ENCODE data around the gene SUPT20H. TPM values are rescaled to one million over a fixed set of nuclear protein-coding genes. Genes with fewer than 3 reads are reported as not detected.

The SUPT20H gene
- total and polyA plus RNA-seq, 2 experiments from 2014 or later = 68.7 to 98.2 TPM

DNA sequence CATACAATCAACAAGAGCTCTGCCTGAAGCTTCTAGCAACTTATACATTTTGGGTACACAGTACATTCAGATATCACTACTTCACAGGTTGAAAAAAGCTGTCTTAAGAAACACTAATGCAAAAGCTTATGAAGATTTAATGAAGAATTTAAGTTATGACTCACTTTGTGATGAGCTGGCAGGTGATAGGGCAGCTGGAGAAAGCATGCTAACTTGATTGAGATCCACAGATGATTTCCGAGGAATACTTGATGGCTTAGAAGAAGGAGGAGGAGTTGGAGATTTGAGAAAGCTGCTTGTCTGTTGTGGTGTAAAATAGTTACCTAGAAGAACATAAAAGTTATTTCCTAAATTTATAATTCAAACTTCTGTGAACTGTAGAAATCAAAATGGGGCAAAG, 35.6 kb downstream of the SUPT20H start:
- H3K36me3 Mint-ChIP-seq (ENCODE audit: low read depth) = peaks cover 60% of the 10 kb centered on the region; the same call in 2 of the 3 replicates
- H3F3A ChIP-seq (replicated peaks; ENCODE audit: low read depth) = no peaks in the 10 kb centered on the region
- no peaks in the 10 kb centered on the region for H3K9me2 ChIP-seq (ENCODE audit: insufficient read depth)
- no peaks in the 10 kb centered on the region for H3K79me2 ChIP-seq (replicated peaks; ENCODE audit: insufficient read depth)
- H3K27me3 Mint-ChIP-seq (ENCODE audit: insufficient read depth, low read depth, poor library complexity) = no peaks in the 10 kb centered on the region
- H4K20me1 ChIP-seq (replicated peaks; ENCODE audit: insufficient read depth) = no peaks in the 10 kb centered on the region; the same call in 1 of the 2 replicates
- H3K9me3 Mint-ChIP-seq = no peaks in the 10 kb centered on the region
- H3K4me1 ChIP-seq (ENCODE audit: insufficient read depth) = no peaks in the 10 kb centered on the region
- no peak overlapping the region for H3K27ac Mint-ChIP-seq
- H3K27ac ChIP-seq (ENCODE audit: low read depth) = no peak overlapping the region
- H3K4me2 ChIP-seq = no peak overlapping the region
- no peak overlapping the region for H3K4me3 ChIP-seq
- no peak for TF ChIP-seq CTCF (conservative IDR thresholded peaks at IDR 0.05; ENCODE audit: low read depth in 2 of 2)
- TF ChIP-seq ZNF462 (CRISPR knock-in tag; IDR thresholded peaks at IDR 0.05) = no peak
- TF ChIP-seq ZNF331 (CRISPR knock-in tag; IDR thresholded peaks at IDR 0.05; ENCODE audit: low read depth) = no peak
- TF ChIP-seq REST (IDR thresholded peaks at IDR 0.05; ENCODE audit: unreplicated experiment) = no peak
- no peak for TF ChIP-seq EZH2 (IDR thresholded peaks at IDR 0.05; ENCODE audit: low read depth, unreplicated experiment)
- TF ChIP-seq EZH2phosphoT487 (IDR thresholded peaks at IDR 0.05; ENCODE audit: unreplicated experiment) = no peak
- TF ChIP-seq ZNF114 (CRISPR knock-in tag; IDR thresholded peaks at IDR 0.05) = no peak
- no peak for TF ChIP-seq NANOG (IDR thresholded peaks at IDR 0.05; ENCODE audit: borderline replicate concordance)
- TF ChIP-seq CREB1 (CRISPR knock-in tag; IDR thresholded peaks at IDR 0.05; ENCODE audit: low read depth) = no peak
- TF ChIP-seq STAT1 (IDR thresholded peaks at IDR 0.05; ENCODE audit: unreplicated experiment) = no peak
- TF ChIP-seq POLR2AphosphoS5 (IDR thresholded peaks at IDR 0.05; ENCODE audit: low read depth) = no peak
- TF ChIP-seq ETS1 (IDR thresholded peaks at IDR 0.05) = no peak
- no peak for TF ChIP-seq JUNB (IDR thresholded peaks at IDR 0.05; ENCODE audit: unreplicated experiment)
- no peak overlapping the region for H3K4me3 Mint-ChIP-seq
- H3K36me3 ChIP-seq (ENCODE audit: insufficient read depth) = peaks cover 71% of the 10 kb centered on the region; the same call in 1 of the 2 replicates
- H2AFZ ChIP-seq = no peak overlapping the region
- no peaks in the 10 kb centered on the region for H3K4me1 Mint-ChIP-seq
- no peak for DNase-seq (ENCODE audit: low spot score)
- H3K27me3 ChIP-seq (ENCODE audit: insufficient read depth) = no peaks in the 10 kb centered on the region
- no peak for ATAC-seq
